GM23338 (cell line): ENCODE measurements around the gene GNPDA2. TPM values are rescaled to one million over a fixed set of nuclear protein-coding genes. Genes with fewer than 3 reads are reported as not detected.

ENCODE experiments used
- ATAC-seq: fragments of 200-7000 bp; cut with Tn5 transposase; 3 replicates; pipeline ENCODE4 v1.9.1; 2020
- DNase-seq: peaks from one replicate; pipeline ENCODE4 v3.0.0-alpha.2; 2015; ENCODE audit warnings: low spot score
- H2AFZ ChIP-seq: fragments of 200-600 bp; sonication (generic); 2 replicates; pipeline ENCODE4 v1.8.0; 2016; ENCODE audit warnings: antibody characterized with exemption, mild to moderate bottlenecking, moderate library complexity
- H3F3A ChIP-seq: fragments of 200-600 bp; sonication (generic); replicated peaks from 2 replicates; pipeline ENCODE4 v1.8.0; 2017; ENCODE audit warnings: antibody characterized with exemption, mixed run types, low read depth
- H3K27ac ChIP-seq: fragments of 200-600 bp; sonication (generic); 2 replicates; pipeline ENCODE4 v1.6.1; 2016; ENCODE audit warnings: low read depth
- H3K27me3 ChIP-seq: fragments of 200-600 bp; sonication (generic); 2 replicates; pipeline ENCODE4 v1.8.0; 2016; ENCODE audit warnings: mild to moderate bottlenecking, mixed run types, moderate library complexity; ENCODE audit not compliant: insufficient read depth
- H3K36me3 ChIP-seq: fragments of 200-600 bp; sonication (generic); 2 replicates; pipeline ENCODE4 v1.8.0; 2016; ENCODE audit warnings: mild to moderate bottlenecking; ENCODE audit not compliant: insufficient read depth
- H3K4me1 ChIP-seq: fragments of 200-600 bp; sonication (generic); 2 replicates; pipeline ENCODE4 v1.8.0; 2016; ENCODE audit warnings: mild to moderate bottlenecking, moderate library complexity; ENCODE audit not compliant: insufficient read depth
- H3K4me2 ChIP-seq: fragments of 200-600 bp; sonication (generic); 2 replicates; pipeline ENCODE4 v1.7.1; 2017; ENCODE audit warnings: mixed run types
- H3K4me3 ChIP-seq: fragments of 200-600 bp; sonication (generic); 2 replicates; pipeline ENCODE4 v1.6.1; 2016; ENCODE audit warnings: mixed run types
- H3K79me2 ChIP-seq: fragments of 200-600 bp; sonication (generic); replicated peaks from 2 replicates; pipeline ENCODE4 v1.8.0; 2017; ENCODE audit warnings: mild to moderate bottlenecking; ENCODE audit not compliant: insufficient read depth
- H3K9me2 ChIP-seq: fragments of 200-600 bp; sonication (generic); 2 replicates; pipeline ENCODE4 v1.8.0; 2017; ENCODE audit not compliant: insufficient read depth
- H4K20me1 ChIP-seq: fragments of 200-600 bp; sonication (generic); replicated peaks from 2 replicates; pipeline ENCODE4 v1.8.0; 2017; ENCODE audit warnings: mild to moderate bottlenecking; ENCODE audit not compliant: insufficient read depth
- H3K27ac Mint-ChIP-seq: 2 replicates; pipeline ENCODE4 v1.8.0; 2020; ENCODE audit warnings: inconsistent platforms, mild to moderate bottlenecking, moderate library complexity, mixed read lengths
- H3K27me3 Mint-ChIP-seq: 3 replicates; pipeline ENCODE4 v1.8.0; 2022; ENCODE audit warnings: low read depth, mild to moderate bottlenecking, moderate library complexity, mixed read lengths, inconsistent platforms; ENCODE audit not compliant: insufficient read depth, poor library complexity
- H3K36me3 Mint-ChIP-seq: 3 replicates; pipeline ENCODE4 v1.8.0; 2021; ENCODE audit warnings: low read depth, mild to moderate bottlenecking, inconsistent platforms, moderate library complexity, mixed read lengths
- H3K4me1 Mint-ChIP-seq: 3 replicates; pipeline ENCODE4 v1.8.0; 2020; ENCODE audit warnings: mild to moderate bottlenecking, inconsistent platforms, mixed read lengths
- H3K4me3 Mint-ChIP-seq: 3 replicates; pipeline ENCODE4 v1.8.0; 2021; ENCODE audit warnings: moderate library complexity, mild to moderate bottlenecking, inconsistent platforms, mixed read lengths
- H3K9me3 Mint-ChIP-seq: 3 replicates; pipeline ENCODE4 v1.8.0; 2020; ENCODE audit warnings: moderate library complexity, mild to moderate bottlenecking, inconsistent platforms, mixed read lengths
- ETS1 ChIP-seq: IDR thresholded peaks from 2 replicates; pipeline ENCODE4 v1.6.1; 2016; ENCODE audit warnings: antibody characterized with exemption
- JUNB ChIP-seq: IDR thresholded peaks from one replicate; pipeline ENCODE4 v1.6.1; 2016; ENCODE audit warnings: antibody characterized with exemption; ENCODE audit not compliant: unreplicated experiment
- NANOG ChIP-seq: IDR thresholded peaks from 2 replicates; pipeline ENCODE4 v1.6.1; 2016; ENCODE audit warnings: antibody characterized with exemption, borderline replicate concordance
- POLR2AphosphoS5 ChIP-seq: IDR thresholded peaks from 2 replicates; pipeline ENCODE4 v1.6.1; 2016; ENCODE audit warnings: antibody characterized with exemption, low read depth
- REST ChIP-seq: IDR thresholded peaks from one replicate; pipeline ENCODE4 v1.6.1; 2018; ENCODE audit warnings: antibody characterized with exemption; ENCODE audit not compliant: unreplicated experiment
- STAT1 ChIP-seq: IDR thresholded peaks from one replicate; pipeline ENCODE4 v1.6.1; 2016; ENCODE audit warnings: antibody characterized with exemption; ENCODE audit not compliant: unreplicated experiment
- ZNF331 ChIP-seq: fragments of 250-450 bp; sonication (Bioruptor Pico); IDR thresholded peaks from 2 replicates; pipeline ENCODE4 v1.5.0; 2020; ENCODE audit warnings: low read depth, mild to moderate bottlenecking, moderate library complexity
- polyA plus RNA-seq: library from polyadenylated mRNA; unstranded; fragments of >200 nt; fragmentation: Nextera tagmentation; extraction: Ambion mirVana; gene quantifications from 2 replicates; pipeline ENCODE4 v1.2.1, GENCODE V29; 2016
- total RNA-seq: library from RNA; depleted of rRNA; stranded (reverse); fragments of >200 nt; shearing (Covaris generic); gene quantifications from 2 replicates; pipeline ENCODE4 v1.2.3, GENCODE V29; 2014
- TF ChIP-seq, protein P1 (sequence below): fragments of 250-450 bp; sonication (Bioruptor Pico); IDR thresholded peaks from 2 replicates; pipeline ENCODE4 v1.5.0; 2020; ENCODE audit warnings: mild to moderate bottlenecking, moderate library complexity

GNPDA2 gene
- total and polyA plus RNA-seq, 2 experiments from 2014 or later: 6.4 to 7.7 TPM

DNA sequence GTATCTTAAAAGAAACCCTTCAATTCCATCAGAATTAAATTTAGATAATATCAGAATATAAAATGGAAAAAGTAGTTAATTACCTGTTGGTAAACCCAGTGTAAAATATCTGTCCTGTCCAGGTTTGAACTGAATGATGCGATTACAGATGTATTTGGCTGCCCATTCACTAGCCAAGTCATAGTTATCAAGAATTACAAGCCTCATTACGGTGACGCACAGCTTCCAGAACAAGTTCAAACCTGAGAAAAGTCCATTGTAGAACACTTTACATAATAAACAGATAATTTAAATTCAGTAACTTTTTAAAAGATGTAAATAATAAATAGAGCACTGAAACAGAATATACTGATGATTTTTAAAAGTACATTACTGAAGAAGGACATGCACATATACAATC lies 4.4 kb downstream of the GNPDA2 start:
- Mint-ChIP-seq H3K27me3 (peaks cover 4% of the 10 kb centered on the region), H3K4me1 (peaks cover 23% of the 10 kb centered on the region; the same call in 2 of the 3 replicates), H3K9me3 (no peaks in the 10 kb centered on the region; the same call in 2 of the 3 replicates), H3K4me3 (no peak overlapping the region), H3K36me3 (no peaks in the 10 kb centered on the region), H3K27ac (no peak overlapping the region)
- ATAC-seq (no peak), DNase-seq (no peak)
- no peaks in the 10 kb centered on the region; the same call in 1 of the 2 replicates for H4K20me1 ChIP-seq
- H3K79me2 ChIP-seq: peaks cover 64% of the 10 kb centered on the region
- TF ChIP-seq JUNB (no peak), ZNF331 (no peak), NANOG (no peak), REST (no peak), ETS1 (no peak), POLR2AphosphoS5 (no peak), STAT1 (no peak)
- TF ChIP-seq, protein P1, sequence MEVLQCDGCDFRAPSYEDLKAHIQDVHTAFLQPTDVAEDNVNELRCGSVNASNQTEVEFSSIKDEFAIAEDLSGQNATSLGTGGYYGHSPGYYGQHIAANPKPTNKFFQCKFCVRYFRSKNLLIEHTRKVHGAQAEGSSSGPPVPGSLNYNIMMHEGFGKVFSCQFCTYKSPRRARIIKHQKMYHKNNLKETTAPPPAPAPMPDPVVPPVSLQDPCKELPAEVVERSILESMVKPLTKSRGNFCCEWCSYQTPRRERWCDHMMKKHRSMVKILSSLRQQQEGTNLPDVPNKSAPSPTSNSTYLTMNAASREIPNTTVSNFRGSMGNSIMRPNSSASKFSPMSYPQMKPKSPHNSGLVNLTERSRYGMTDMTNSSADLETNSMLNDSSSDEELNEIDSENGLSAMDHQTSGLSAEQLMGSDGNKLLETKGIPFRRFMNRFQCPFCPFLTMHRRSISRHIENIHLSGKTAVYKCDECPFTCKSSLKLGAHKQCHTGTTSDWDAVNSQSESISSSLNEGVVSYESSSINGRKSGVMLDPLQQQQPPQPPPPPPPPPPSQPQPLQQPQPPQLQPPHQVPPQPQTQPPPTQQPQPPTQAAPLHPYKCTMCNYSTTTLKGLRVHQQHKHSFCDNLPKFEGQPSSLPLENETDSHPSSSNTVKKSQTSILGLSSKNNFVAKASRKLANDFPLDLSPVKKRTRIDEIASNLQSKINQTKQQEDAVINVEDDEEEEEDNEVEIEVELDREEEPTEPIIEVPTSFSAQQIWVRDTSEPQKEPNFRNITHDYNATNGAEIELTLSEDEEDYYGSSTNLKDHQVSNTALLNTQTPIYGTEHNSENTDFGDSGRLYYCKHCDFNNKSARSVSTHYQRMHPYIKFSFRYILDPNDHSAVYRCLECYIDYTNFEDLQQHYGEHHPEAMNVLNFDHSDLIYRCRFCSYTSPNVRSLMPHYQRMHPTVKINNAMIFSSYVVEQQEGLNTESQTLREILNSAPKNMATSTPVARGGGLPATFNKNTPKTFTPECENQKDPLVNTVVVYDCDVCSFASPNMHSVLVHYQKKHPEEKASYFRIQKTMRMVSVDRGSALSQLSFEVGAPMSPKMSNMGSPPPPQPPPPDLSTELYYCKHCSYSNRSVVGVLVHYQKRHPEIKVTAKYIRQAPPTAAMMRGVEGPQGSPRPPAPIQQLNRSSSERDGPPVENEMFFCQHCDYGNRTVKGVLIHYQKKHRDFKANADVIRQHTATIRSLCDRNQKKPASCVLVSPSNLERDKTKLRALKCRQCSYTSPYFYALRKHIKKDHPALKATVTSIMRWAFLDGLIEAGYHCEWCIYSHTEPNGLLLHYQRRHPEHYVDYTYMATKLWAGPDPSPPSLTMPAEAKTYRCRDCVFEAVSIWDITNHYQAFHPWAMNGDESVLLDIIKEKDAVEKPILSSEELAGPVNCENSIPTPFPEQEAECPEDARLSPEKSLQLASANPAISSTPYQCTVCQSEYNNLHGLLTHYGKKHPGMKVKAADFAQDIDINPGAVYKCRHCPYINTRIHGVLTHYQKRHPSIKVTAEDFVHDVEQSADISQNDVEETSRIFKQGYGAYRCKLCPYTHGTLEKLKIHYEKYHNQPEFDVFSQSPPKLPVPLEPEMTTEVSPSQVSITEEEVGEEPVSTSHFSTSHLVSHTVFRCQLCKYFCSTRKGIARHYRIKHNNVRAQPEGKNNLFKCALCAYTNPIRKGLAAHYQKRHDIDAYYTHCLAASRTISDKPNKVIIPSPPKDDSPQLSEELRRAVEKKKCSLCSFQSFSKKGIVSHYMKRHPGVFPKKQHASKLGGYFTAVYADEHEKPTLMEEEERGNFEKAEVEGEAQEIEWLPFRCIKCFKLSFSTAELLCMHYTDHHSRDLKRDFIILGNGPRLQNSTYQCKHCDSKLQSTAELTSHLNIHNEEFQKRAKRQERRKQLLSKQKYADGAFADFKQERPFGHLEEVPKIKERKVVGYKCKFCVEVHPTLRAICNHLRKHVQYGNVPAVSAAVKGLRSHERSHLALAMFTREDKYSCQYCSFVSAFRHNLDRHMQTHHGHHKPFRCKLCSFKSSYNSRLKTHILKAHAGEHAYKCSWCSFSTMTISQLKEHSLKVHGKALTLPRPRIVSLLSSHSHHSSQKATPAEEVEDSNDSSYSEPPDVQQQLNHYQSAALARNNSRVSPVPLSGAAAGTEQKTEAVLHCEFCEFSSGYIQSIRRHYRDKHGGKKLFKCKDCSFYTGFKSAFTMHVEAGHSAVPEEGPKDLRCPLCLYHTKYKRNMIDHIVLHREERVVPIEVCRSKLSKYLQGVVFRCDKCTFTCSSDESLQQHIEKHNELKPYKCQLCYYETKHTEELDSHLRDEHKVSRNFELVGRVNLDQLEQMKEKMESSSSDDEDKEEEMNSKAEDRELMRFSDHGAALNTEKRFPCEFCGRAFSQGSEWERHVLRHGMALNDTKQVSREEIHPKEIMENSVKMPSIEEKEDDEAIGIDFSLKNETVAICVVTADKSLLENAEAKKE (CRISPR knock-in tag): no peak
- H2AFZ ChIP-seq: no peak overlapping the region
- no peaks in the 10 kb centered on the region for H3K9me2 ChIP-seq
- H3K36me3 ChIP-seq: no peaks in the 10 kb centered on the region
- no peak overlapping the region for H3K4me3 ChIP-seq
- H3K4me1 ChIP-seq: peaks cover 7% of the 10 kb centered on the region
- H3K27me3 ChIP-seq: peaks cover 11% of the 10 kb centered on the region; the same call in 1 of the 2 replicates
- no peaks in the 10 kb centered on the region for H3F3A ChIP-seq
- H3K27ac ChIP-seq: no peak overlapping the region
- no peak overlapping the region for H3K4me2 ChIP-seq
